K562 (cell line): ENCODE results near the gene FOXO4.

Source experiments
- NR1H2 ChIP-seq: sonication (generic); formaldehyde crosslinking; IDR thresholded peaks from 2 replicates; pipeline ENCODE4 v1.4.0; 2020; ENCODE audit warnings: mild to moderate bottlenecking, missing genetic modification reagents
- NR3C1 ChIP-seq: sonication (generic); formaldehyde crosslinking; IDR thresholded peaks from 2 replicates; pipeline ENCODE4 v1.8.1; 2022; ENCODE audit warnings: missing genetic modification reagents
- PHB ChIP-seq: fragments of 250-450 bp; sonication (Bioruptor Pico); IDR thresholded peaks from 2 replicates; pipeline ENCODE4 v1.5.0; 2021
- TF ChIP-seq, protein P1 (sequence below), 3 experiments: IDR thresholded peaks in 2 of 3; conservative IDR thresholded peaks in 1 of 3; 2 replicates each; pipeline ENCODE4 v1.5.1; 2011 to 2012; ENCODE audit warnings: low read length in 3 of 3, mild to moderate bottlenecking in 3 of 3, control low read depth in 2 of 3, improper control_type of control experiment in 1 of 3, inconsistent platforms in 1 of 3, low read depth in 1 of 3, mixed read lengths in 1 of 3, moderate library complexity in 1 of 3; ENCODE audit not compliant: insufficient read depth in 2 of 3

DNA sequence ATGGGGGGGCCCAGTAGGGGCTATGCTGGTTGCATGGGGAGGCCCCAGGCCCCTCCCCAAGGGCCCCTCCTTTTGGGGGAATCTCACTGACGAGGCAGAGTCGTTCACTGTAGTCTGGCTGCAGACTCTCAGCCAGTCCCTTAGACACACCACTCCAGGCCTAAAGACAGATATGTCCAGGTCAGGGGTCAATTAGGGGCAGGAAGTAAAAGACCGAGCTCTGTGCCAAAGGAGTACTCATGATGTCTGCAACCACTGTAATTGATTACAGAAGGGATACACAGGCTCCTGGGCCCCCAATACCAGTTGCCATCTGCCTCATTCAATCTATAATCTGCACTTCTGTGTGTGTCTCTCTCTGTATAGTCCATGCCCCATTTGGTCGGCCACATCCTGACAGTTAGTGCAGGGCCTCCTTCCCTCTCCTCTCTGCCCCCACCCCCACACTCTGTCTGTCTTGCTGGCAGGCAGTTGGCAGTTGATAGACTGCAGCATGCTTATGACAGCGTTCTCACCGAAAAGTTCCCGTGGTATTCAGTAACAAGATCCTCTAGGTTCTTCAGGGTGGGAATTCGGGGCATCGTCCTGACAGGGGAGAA, 12.2 kb downstream of the FOXO4 start:
- TF ChIP-seq, protein P1, sequence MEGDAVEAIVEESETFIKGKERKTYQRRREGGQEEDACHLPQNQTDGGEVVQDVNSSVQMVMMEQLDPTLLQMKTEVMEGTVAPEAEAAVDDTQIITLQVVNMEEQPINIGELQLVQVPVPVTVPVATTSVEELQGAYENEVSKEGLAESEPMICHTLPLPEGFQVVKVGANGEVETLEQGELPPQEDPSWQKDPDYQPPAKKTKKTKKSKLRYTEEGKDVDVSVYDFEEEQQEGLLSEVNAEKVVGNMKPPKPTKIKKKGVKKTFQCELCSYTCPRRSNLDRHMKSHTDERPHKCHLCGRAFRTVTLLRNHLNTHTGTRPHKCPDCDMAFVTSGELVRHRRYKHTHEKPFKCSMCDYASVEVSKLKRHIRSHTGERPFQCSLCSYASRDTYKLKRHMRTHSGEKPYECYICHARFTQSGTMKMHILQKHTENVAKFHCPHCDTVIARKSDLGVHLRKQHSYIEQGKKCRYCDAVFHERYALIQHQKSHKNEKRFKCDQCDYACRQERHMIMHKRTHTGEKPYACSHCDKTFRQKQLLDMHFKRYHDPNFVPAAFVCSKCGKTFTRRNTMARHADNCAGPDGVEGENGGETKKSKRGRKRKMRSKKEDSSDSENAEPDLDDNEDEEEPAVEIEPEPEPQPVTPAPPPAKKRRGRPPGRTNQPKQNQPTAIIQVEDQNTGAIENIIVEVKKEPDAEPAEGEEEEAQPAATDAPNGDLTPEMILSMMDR (IDR thresholded peaks at IDR 0.05 in 2 of 3, conservative IDR thresholded peaks at IDR 0.05 in 1 of 3; ENCODE audit: insufficient read depth in 2 of 3, low read depth in 1 of 3, low read length in 3 of 3): no peak
- TF ChIP-seq PHB (CRISPR knock-in tag): no peak
- TF ChIP-seq NR1H2 (CRISPR knock-in tag): no peak
- TF ChIP-seq NR3C1: no peak
